Measurements from ENCODE around the gene FAM3C.
A peak's percentile ranks its signal among the peaks of the same experiment; 100 is the strongest.
"Not testable (repeated sequence)": the region's sequence is repeated elsewhere in the genome, so short reads cannot be mapped to it uniquely, and the experiment has no call there.

The FAM3C gene

GRCh38 chr7:121395961-121396757 is at the start of gene FAM3C:
TSS of gene FAM3C (minus strand) at chr7:121396308. CDS start at chr7:121382969, 13,339 bp downstream.
- DNase-seq: peak; percentile 87

- DNase-seq: no peak
These were observed 46.7 kb upstream of the FAM3C start for GRCh38 chr7:121442845-121443244.

GRCh38 chr7:121440857-121441503 is 44.9 kb upstream of the FAM3C start:
- DNase-seq: no peak

GRCh38 chr7:121438043-121438955 is 42.2 kb upstream of the FAM3C start:
- peak; percentile 32 for DNase-seq

GRCh38 chr7:121437470-121437869 is 41.4 kb upstream of the FAM3C start:
- no peak for DNase-seq

GRCh38 chr7:121436688-121437087 is 40.6 kb upstream of the FAM3C start:
- DNase-seq: no peak

- no peak for DNase-seq
These were observed 40.0 kb upstream of the FAM3C start for GRCh38 chr7:121436136-121436535.

- no peak for DNase-seq
These were observed 37.7 kb upstream of the FAM3C start for GRCh38 chr7:121433775-121434174.

- DNase-seq: not testable (repeated sequence)
These were observed 36.4 kb upstream of the FAM3C start for GRCh38 chr7:121432486-121432885.

GRCh38 chr7:121431996-121432395 is 35.9 kb upstream of the FAM3C start:
- no peak for DNase-seq

- DNase-seq: no peak
These were observed 35.4 kb upstream of the FAM3C start for GRCh38 chr7:121431389-121431995.

GRCh38 chr7:121430558-121430957 is 34.5 kb upstream of the FAM3C start:
- DNase-seq: no peak

GRCh38 chr7:121429798-121430197 is 33.7 kb upstream of the FAM3C start:
- DNase-seq: no peak

GRCh38 chr7:121428855-121429489 is 32.9 kb upstream of the FAM3C start:
- no peak for DNase-seq

- DNase-seq: not testable (repeated sequence)
These were observed 25.6 kb upstream of the FAM3C start for GRCh38 chr7:121421743-121422142.

- DNase-seq: no peak
These were observed 24.9 kb upstream of the FAM3C start for GRCh38 chr7:121420976-121421375.

GRCh38 chr7:121419201-121420148 is 23.4 kb upstream of the FAM3C start:
- DNase-seq: no peak

- no peak for DNase-seq
These were observed 20.4 kb upstream of the FAM3C start for GRCh38 chr7:121416533-121416932.

- DNase-seq: no peak
These were observed 18.3 kb upstream of the FAM3C start for GRCh38 chr7:121414436-121414835.

- no peak for DNase-seq
These were observed 15.5 kb upstream of the FAM3C start for GRCh38 chr7:121411597-121411979.

All from stimulated activated CD4-positive, alpha-beta T cell treated with anti-CD3 and anti-CD28 coated beads, Interleukin-12 subunit alpha, Interleukin-12 subunit beta, amount 100 ng/mL, for 4 hours (primary cell).